ENCODE results near the gene ACAA2. TPM values are rescaled to one million over a fixed set of nuclear protein-coding genes. Genes with fewer than 3 reads are reported as not detected.

Gene ACAA2
- total RNA-seq, 1 experiment from 2014 or later = 136 TPM

GRCh38 chr18:49756671-49757362 is 56.5 kb downstream of the ACAA2 start (continued):
- TF ChIP-seq, protein P1, sequence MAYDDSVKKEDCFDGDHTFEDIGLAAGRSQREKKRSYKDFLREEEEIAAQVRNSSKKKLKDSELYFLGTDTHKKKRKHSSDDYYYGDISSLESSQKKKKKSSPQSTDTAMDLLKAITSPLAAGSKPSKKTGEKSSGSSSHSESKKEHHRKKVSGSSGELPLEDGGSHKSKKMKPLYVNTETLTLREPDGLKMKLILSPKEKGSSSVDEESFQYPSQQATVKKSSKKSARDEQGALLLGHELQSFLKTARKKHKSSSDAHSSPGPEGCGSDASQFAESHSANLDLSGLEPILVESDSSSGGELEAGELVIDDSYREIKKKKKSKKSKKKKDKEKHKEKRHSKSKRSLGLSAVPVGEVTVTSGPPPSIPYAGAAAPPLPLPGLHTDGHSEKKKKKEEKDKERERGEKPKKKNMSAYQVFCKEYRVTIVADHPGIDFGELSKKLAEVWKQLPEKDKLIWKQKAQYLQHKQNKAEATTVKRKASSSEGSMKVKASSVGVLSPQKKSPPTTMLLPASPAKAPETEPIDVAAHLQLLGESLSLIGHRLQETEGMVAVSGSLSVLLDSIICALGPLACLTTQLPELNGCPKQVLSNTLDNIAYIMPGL (CRISPR knock-in tag; IDR thresholded peaks at IDR 0.05) = no peak
- TF ChIP-seq TCF7 (CRISPR knock-in tag; IDR thresholded peaks at IDR 0.05; ENCODE audit: low read depth) = no peak
- TF ChIP-seq NR2C2 (CRISPR knock-in tag; IDR thresholded peaks at IDR 0.05) = no peak
- TF ChIP-seq, protein P2, sequence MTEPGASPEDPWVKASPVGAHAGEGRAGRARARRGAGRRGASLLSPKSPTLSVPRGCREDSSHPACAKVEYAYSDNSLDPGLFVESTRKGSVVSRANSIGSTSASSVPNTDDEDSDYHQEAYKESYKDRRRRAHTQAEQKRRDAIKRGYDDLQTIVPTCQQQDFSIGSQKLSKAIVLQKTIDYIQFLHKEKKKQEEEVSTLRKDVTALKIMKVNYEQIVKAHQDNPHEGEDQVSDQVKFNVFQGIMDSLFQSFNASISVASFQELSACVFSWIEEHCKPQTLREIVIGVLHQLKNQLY (CRISPR knock-in tag; IDR thresholded peaks at IDR 0.05) = no peak

DNA sequence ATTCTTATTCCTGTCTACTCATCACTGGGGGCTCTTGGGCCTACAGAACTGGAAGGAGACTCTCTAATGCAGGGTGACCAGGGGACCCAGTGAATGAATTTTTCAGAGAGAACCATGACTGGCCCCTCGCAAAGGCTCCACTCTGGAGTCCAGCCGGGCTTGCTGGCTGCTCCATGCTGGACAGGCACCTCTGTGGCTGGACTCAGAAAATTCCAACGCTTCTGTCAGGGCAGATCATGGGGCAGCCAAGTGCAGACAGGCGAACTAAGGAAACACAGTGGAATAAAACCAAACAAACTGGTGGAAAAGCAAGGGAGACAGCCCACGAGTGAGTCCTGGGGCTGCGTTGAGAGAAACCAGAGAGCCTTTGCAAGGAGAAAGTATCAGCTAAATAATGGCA is 57.2 kb downstream of the ACAA2 start:
- Mint-ChIP-seq H3K27me3 (ENCODE audit: low read depth) (no peaks in the 10 kb centered on the region), H3K4me3 (no peak overlapping the region), H3K27ac (no peak overlapping the region), H3K4me1 (peaks cover 51% of the 10 kb centered on the region), H3K36me3 (no peaks in the 10 kb centered on the region), H3K9me3 (peaks cover 6% of the 10 kb centered on the region)
- no peak for ATAC-seq
- TF ChIP-seq JUN (CRISPR knock-in tag; IDR thresholded peaks at IDR 0.05) (no peak), KAT7 (CRISPR knock-in tag; IDR thresholded peaks at IDR 0.05; ENCODE audit: borderline replicate concordance) (no peak), ZNF263 (CRISPR knock-in tag; IDR thresholded peaks at IDR 0.05; ENCODE audit: low read depth) (no peak), ZNF512 (CRISPR knock-in tag; IDR thresholded peaks at IDR 0.05; ENCODE audit: borderline replicate concordance) (no peak), FOXK1 (CRISPR knock-in tag; IDR thresholded peaks at IDR 0.05) (no peak), ATF1 (CRISPR knock-in tag; IDR thresholded peaks at IDR 0.05) (no peak), NFE2L1 (CRISPR knock-in tag; IDR thresholded peaks at IDR 0.05) (no peak), GTF2I (CRISPR knock-in tag; conservative IDR thresholded peaks at IDR 0.05) (no peak), SMAD3 (CRISPR knock-in tag; IDR thresholded peaks at IDR 0.05; ENCODE audit: borderline replicate concordance) (no peak)
- TF ChIP-seq, protein P3, sequence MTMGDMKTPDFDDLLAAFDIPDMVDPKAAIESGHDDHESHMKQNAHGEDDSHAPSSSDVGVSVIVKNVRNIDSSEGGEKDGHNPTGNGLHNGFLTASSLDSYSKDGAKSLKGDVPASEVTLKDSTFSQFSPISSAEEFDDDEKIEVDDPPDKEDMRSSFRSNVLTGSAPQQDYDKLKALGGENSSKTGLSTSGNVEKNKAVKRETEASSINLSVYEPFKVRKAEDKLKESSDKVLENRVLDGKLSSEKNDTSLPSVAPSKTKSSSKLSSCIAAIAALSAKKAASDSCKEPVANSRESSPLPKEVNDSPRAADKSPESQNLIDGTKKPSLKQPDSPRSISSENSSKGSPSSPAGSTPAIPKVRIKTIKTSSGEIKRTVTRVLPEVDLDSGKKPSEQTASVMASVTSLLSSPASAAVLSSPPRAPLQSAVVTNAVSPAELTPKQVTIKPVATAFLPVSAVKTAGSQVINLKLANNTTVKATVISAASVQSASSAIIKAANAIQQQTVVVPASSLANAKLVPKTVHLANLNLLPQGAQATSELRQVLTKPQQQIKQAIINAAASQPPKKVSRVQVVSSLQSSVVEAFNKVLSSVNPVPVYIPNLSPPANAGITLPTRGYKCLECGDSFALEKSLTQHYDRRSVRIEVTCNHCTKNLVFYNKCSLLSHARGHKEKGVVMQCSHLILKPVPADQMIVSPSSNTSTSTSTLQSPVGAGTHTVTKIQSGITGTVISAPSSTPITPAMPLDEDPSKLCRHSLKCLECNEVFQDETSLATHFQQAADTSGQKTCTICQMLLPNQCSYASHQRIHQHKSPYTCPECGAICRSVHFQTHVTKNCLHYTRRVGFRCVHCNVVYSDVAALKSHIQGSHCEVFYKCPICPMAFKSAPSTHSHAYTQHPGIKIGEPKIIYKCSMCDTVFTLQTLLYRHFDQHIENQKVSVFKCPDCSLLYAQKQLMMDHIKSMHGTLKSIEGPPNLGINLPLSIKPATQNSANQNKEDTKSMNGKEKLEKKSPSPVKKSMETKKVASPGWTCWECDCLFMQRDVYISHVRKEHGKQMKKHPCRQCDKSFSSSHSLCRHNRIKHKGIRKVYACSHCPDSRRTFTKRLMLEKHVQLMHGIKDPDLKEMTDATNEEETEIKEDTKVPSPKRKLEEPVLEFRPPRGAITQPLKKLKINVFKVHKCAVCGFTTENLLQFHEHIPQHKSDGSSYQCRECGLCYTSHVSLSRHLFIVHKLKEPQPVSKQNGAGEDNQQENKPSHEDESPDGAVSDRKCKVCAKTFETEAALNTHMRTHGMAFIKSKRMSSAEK (CRISPR knock-in tag; IDR thresholded peaks at IDR 0.05; ENCODE audit: borderline replicate concordance) = no peak
- TF ChIP-seq, protein P4, sequence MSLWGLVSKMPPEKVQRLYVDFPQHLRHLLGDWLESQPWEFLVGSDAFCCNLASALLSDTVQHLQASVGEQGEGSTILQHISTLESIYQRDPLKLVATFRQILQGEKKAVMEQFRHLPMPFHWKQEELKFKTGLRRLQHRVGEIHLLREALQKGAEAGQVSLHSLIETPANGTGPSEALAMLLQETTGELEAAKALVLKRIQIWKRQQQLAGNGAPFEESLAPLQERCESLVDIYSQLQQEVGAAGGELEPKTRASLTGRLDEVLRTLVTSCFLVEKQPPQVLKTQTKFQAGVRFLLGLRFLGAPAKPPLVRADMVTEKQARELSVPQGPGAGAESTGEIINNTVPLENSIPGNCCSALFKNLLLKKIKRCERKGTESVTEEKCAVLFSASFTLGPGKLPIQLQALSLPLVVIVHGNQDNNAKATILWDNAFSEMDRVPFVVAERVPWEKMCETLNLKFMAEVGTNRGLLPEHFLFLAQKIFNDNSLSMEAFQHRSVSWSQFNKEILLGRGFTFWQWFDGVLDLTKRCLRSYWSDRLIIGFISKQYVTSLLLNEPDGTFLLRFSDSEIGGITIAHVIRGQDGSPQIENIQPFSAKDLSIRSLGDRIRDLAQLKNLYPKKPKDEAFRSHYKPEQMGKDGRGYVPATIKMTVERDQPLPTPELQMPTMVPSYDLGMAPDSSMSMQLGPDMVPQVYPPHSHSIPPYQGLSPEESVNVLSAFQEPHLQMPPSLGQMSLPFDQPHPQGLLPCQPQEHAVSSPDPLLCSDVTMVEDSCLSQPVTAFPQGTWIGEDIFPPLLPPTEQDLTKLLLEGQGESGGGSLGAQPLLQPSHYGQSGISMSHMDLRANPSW (CRISPR knock-in tag; conservative IDR thresholded peaks at IDR 0.05; ENCODE audit: low read depth) = no peak
- POLR2A ChIA-PET = no interaction called here
- CTCF ChIA-PET = no interaction called here
- DNase-seq (ENCODE audit: low spot score) = no peak

Measured in WTC11 (cell line).